H1 (cell line): Measurements from ENCODE around the gene GALNT1. TPM values are rescaled to one million over a fixed set of nuclear protein-coding genes. Genes with fewer than 3 reads are reported as not detected.

Experiments used
- CTCF ChIA-PET: fragments of 300-600 bp; sonication (Branson Sonifier 250); formaldehyde crosslinking; loops from one replicate; lab custom pipeline; 2021; ENCODE audit not compliant: partially characterized antibody; lab: Charles Lee
- POLR2A ChIA-PET: fragments of 300-600 bp; sonication (Branson Sonifier 250); formaldehyde crosslinking; loops from one replicate; lab custom pipeline; 2021; ENCODE audit warnings: inconsistent platforms; ENCODE audit not compliant: partially characterized antibody; lab: Charles Lee
- DNase-seq, 2 experiments: peaks; one replicate each; pipeline versions ENCODE4 v3.0.0 to v3.0.0-alpha.2; 2010 to 2022; ENCODE audit warnings: low spot score in 2 of 2, low read depth in 1 of 2, mixed read lengths in 1 of 2
- FAIRE-seq: peaks from 2 replicates; lab custom pipeline; 2011; peaks lifted over from hg19 to GRCh38; lab: Jason Lieb, UNC
- H2AFZ ChIP-seq: 2 replicates; pipeline ENCODE4 v1.8.1; 2012; ENCODE audit warnings: low read length, inconsistent platforms
- H2AK5ac ChIP-seq: 2 replicates; pipeline ENCODE4 v1.6.1; 2013; ENCODE audit warnings: low read depth, low read length
- H2BK120ac ChIP-seq: replicated peaks from 2 replicates; pipeline ENCODE3; 2013; ENCODE audit warnings: low read depth, low read length, inconsistent platforms
- H2BK12ac ChIP-seq: 2 replicates; pipeline ENCODE4 v1.6.1; 2013; ENCODE audit warnings: low read depth, low read length
- H2BK15ac ChIP-seq: 2 replicates; pipeline ENCODE4 v1.6.1; 2013; ENCODE audit warnings: low read length
- H2BK20ac ChIP-seq: 2 replicates; pipeline ENCODE4 v1.6.1; 2013; ENCODE audit warnings: low read length
- H2BK5ac ChIP-seq: 2 replicates; pipeline ENCODE4 v1.6.1; 2013; ENCODE audit warnings: low read depth, low read length
- H3K14ac ChIP-seq: 2 replicates; pipeline ENCODE4 v1.6.1; 2013; ENCODE audit warnings: inconsistent platforms; ENCODE audit not compliant: insufficient read length
- H3K18ac ChIP-seq: 2 replicates; pipeline ENCODE4 v1.6.1; 2013; ENCODE audit warnings: low read length; ENCODE audit errors: extremely low read depth
- H3K23ac ChIP-seq: 2 replicates; pipeline ENCODE4 v1.6.1; 2013; ENCODE audit warnings: inconsistent platforms; ENCODE audit not compliant: insufficient read length
- H3K23me2 ChIP-seq: 2 replicates; pipeline ENCODE4 v1.6.1; 2013; ENCODE audit warnings: low read depth, low read length
- H3K27ac ChIP-seq: 2 replicates; pipeline ENCODE4 v1.6.1; 2011; ENCODE audit warnings: low read depth, low read length, inconsistent platforms
- H3K27me3 ChIP-seq, 4 experiments: replicated peaks in 1 of 4; 1 replicate in 1 of 4; 2 replicates in 3 of 4; pipeline versions ENCODE4 v1.6.1 to v1.8.1; 2011 to 2013; ENCODE audit warnings: low read length in 3 of 4, mild to moderate bottlenecking in 3 of 4, inconsistent platforms in 2 of 4, mixed read lengths in 2 of 4, moderate library complexity in 1 of 4; ENCODE audit not compliant: control insufficient read depth in 3 of 4, insufficient read depth in 3 of 4; ENCODE audit errors: extremely low read depth in 1 of 4
- H3K36me3 ChIP-seq, 4 experiments: 2 replicates each; pipeline versions ENCODE4 v1.6.1 to v1.8.1; 2011 to 2013; ENCODE audit warnings: mild to moderate bottlenecking in 4 of 4, low read length in 3 of 4, moderate library complexity in 2 of 4, control low read depth in 1 of 4, inconsistent platforms in 1 of 4; ENCODE audit not compliant: insufficient read depth in 4 of 4, control insufficient read depth in 2 of 4
- H3K4ac ChIP-seq: replicated peaks from 2 replicates; pipeline ENCODE3; 2013; ENCODE audit warnings: low read length, low read depth, mixed read lengths, inconsistent platforms; ENCODE audit not compliant: insufficient read length
- H3K4me1 ChIP-seq, 4 experiments: replicated peaks in 1 of 4; 1 replicate in 1 of 4; 2 replicates in 3 of 4; pipeline versions ENCODE4 v1.6.1 to v1.8.1; 2011 to 2013; ENCODE audit warnings: low read length in 3 of 4, inconsistent platforms in 2 of 4, mixed read lengths in 1 of 4; ENCODE audit not compliant: insufficient read depth in 4 of 4, control insufficient read depth in 3 of 4
- H3K4me2 ChIP-seq, 2 experiments: 2 replicates each; pipeline versions ENCODE4 v1.6.1 to v1.8.1; 2011 to 2013; ENCODE audit warnings: low read depth in 2 of 2, low read length in 2 of 2, control low read depth in 1 of 2, inconsistent platforms in 1 of 2, mild to moderate bottlenecking in 1 of 2; ENCODE audit not compliant: insufficient read depth in 1 of 2
- H3K4me3 ChIP-seq, 4 experiments: fragments of 200-600, 300-600 bp in 1 of 4; sonication (generic), shearing (Covaris generic), sonication (Bioruptor Twin) in 1 of 4; 2 replicates each; pipeline versions ENCODE4 v1.5.1 to v1.8.1; 2011 to 2016; ENCODE audit warnings: low read length in 4 of 4, low read depth in 3 of 4, control low read depth in 2 of 4, inconsistent platforms in 2 of 4, mild to moderate bottlenecking in 2 of 4, mixed read lengths in 1 of 4, moderate library complexity in 1 of 4; ENCODE audit not compliant: insufficient read depth in 2 of 4; ENCODE audit errors: extremely low read depth in 1 of 4
- H3K56ac ChIP-seq: replicated peaks from 2 replicates; pipeline ENCODE3; 2013; ENCODE audit warnings: low read depth, mild to moderate bottlenecking, mixed read lengths, low read length, inconsistent platforms; ENCODE audit not compliant: insufficient read length
- H3K79me1 ChIP-seq: 2 replicates; pipeline ENCODE4 v1.6.1; 2013; ENCODE audit warnings: low read depth, low read length, control low read depth
- H3K79me2 ChIP-seq, 2 experiments: 2 replicates each; pipeline versions ENCODE4 v1.6.1 to v1.8.1; 2012 to 2013; ENCODE audit warnings: low read length in 2 of 2, mild to moderate bottlenecking in 2 of 2, inconsistent platforms in 1 of 2; ENCODE audit not compliant: insufficient read depth in 2 of 2, control insufficient read depth in 1 of 2
- H3K9ac ChIP-seq, 4 experiments: replicated peaks in 1 of 4; 1 replicate in 1 of 4; 2 replicates in 3 of 4; pipeline versions ENCODE4 v1.6.1 to v1.8.1; 2011 to 2013; ENCODE audit warnings: low read depth in 3 of 4, low read length in 3 of 4, control low read depth in 2 of 4, mild to moderate bottlenecking in 2 of 4, moderate library complexity in 2 of 4, inconsistent platforms in 1 of 4; ENCODE audit errors: extremely low read depth in 1 of 4
- H3K9me3 ChIP-seq, 2 experiments: 2 replicates each; pipeline versions ENCODE4 v1.6.1 to v1.8.1; 2012 to 2013; ENCODE audit warnings: mild to moderate bottlenecking in 2 of 2, moderate library complexity in 2 of 2, control low read depth in 1 of 2, inconsistent platforms in 1 of 2, low read depth in 1 of 2, low read length in 1 of 2, mixed read lengths in 1 of 2; ENCODE audit not compliant: insufficient read depth in 2 of 2
- H4K20me1 ChIP-seq, 2 experiments: replicated peaks in 1 of 2; 2 replicates each; pipeline versions ENCODE3 to v1.8.1; 2011 to 2013; ENCODE audit warnings: inconsistent platforms in 2 of 2, low read length in 2 of 2, mild to moderate bottlenecking in 1 of 2; ENCODE audit not compliant: insufficient read depth in 2 of 2, control insufficient read depth in 1 of 2
- H4K5ac ChIP-seq: 2 replicates; pipeline ENCODE4 v1.6.1; 2013; ENCODE audit warnings: low read length, low read depth, mixed read lengths, inconsistent platforms; ENCODE audit not compliant: insufficient read length
- H4K8ac ChIP-seq: 2 replicates; pipeline ENCODE4 v1.8.0; 2013; ENCODE audit warnings: mild to moderate bottlenecking, moderate library complexity, low read length, inconsistent platforms; ENCODE audit not compliant: insufficient read depth; ENCODE audit errors: extremely low read depth
- H4K91ac ChIP-seq: replicated peaks from 2 replicates; pipeline ENCODE3; 2013; ENCODE audit warnings: low read length, mixed read lengths, inconsistent platforms; ENCODE audit not compliant: insufficient read length
- BCL11A ChIP-seq, 2 experiments: IDR thresholded peaks; one replicate each; pipeline ENCODE4 v1.6.1; 2011; ENCODE audit warnings: low read depth in 2 of 2, low read length in 2 of 2, mild to moderate bottlenecking in 2 of 2
- EGR1 ChIP-seq: IDR thresholded peaks from 2 replicates; pipeline ENCODE4 v1.6.1; 2011; ENCODE audit warnings: low read depth, low read length, borderline replicate concordance
- POLR2A ChIP-seq, 2 experiments: IDR thresholded peaks; 1 replicate in 1 of 2; 2 replicates in 1 of 2; pipeline ENCODE4 v1.6.1; 2011; ENCODE audit warnings: low read depth in 2 of 2, low read length in 2 of 2, mild to moderate bottlenecking in 2 of 2; ENCODE audit errors: control extremely low read depth in 1 of 2
- TAF1 ChIP-seq: IDR thresholded peaks from 2 replicates; pipeline ENCODE4 v1.6.1; 2011; ENCODE audit warnings: mild to moderate bottlenecking, low read depth, low read length
- WGBS, 2 experiments: shearing (Covaris generic) in 1 of 2; methylation state at CpG; one replicate each; pipeline versions ENCODE4 v1.1.6 to v1.1.7; 2013 to 2015; ENCODE audit warnings: low lambda C conversion rate in 2 of 2, mixed read lengths in 2 of 2, inconsistent platforms in 1 of 2, low coverage in 1 of 2, missing lambda C conversion rate in 1 of 2; ENCODE audit not compliant: insufficient replicate concordance in 2 of 2, insufficient coverage in 1 of 2, insufficient read length in 1 of 2; ENCODE audit errors: extremely low coverage in 1 of 2, missing lambda C conversion rate in 1 of 2; 5-methylcytosine and 5-hydroxymethylcytosine counted together
- polyA plus RNA-seq, 7 experiments: library from polyadenylated mRNA; depleted of rRNA in 3 of 7; stranded (reverse) in 5 of 7; unstranded in 2 of 7; fragments of >200 nt in 5 of 7; fragments of 200-250 nt in 2 of 7; gene quantifications; 1 replicate in 5 of 7; 2 replicates in 1 of 7; 4 replicates in 1 of 7; pipeline versions ENCODE4 v1.2.1 to v1.2.3, GENCODE V29; 2011 to 2013; ENCODE audit warnings: missing spikeins in 2 of 7, mixed read lengths in 2 of 7
- total RNA-seq: library from RNA; stranded (reverse); fragmentation: NEBNext Ultra II Directional; extraction: Animal tissue kit (Norgen Biotek cat#: 25700); gene quantifications from 2 replicates; pipeline ENCODE4 v1.2.1, GENCODE V29; 2021

GALNT1 gene
- total and polyA plus RNA-seq, 2 of the 8 experiments (the other 6 are each of a cell fraction or from before 2014, with no cell fraction given): 22.4 to 101 TPM

GRCh38 chr18:35572644-35573043, 8.9 kb upstream of the GALNT1 start:
- Histone ChIP-seq H4K20me1 (no peaks in the 10 kb centered on the region), H3K79me1 (no peaks in the 10 kb centered on the region; the same call in 1 of the 2 replicates), H3K18ac (no peak overlapping the region), H3K9ac (no peak overlapping the region), H3K27ac (no peak overlapping the region), H2BK120ac (no peak overlapping the region), H3K79me2 (no peaks in the 10 kb centered on the region), H3K23ac (no peak overlapping the region)
- FAIRE-seq: no peak
- no peak for TF ChIP-seq POLR2A (IDR thresholded peaks at IDR 0.05; ENCODE audit: control extremely low read depth in 1 of 2, low read depth in 2 of 2, low read length in 2 of 2)
- no peak for TF ChIP-seq EGR1
- TF ChIP-seq BCL11A (IDR thresholded peaks at IDR 0.05; ENCODE audit: low read depth in 2 of 2, low read length in 2 of 2): no peak
- no peak for TF ChIP-seq TAF1
- TF ChIP-seq, all 59 proteins: peak for 0
- CTCF ChIA-PET: no interaction called here
- Histone ChIP-seq H3K23me2 (no peaks in the 10 kb centered on the region), H3K27me3 (peaks cover 0 to 2% (median 0%) of the 10 kb centered on the region in 4 experiments; a peak in 1 of 7 replicates), H3K4ac (no peak overlapping the region), H3K36me3 (no peaks in the 10 kb centered on the region), H4K5ac (no peak overlapping the region), H2BK12ac (no peak overlapping the region), H3K4me3 (no peak overlapping the region), H2BK20ac (0 out of 2 replicates have a peak overlapping the region, but pooled peaks have one; percentile 41), H4K8ac (no peak overlapping the region), H2BK15ac (no peak overlapping the region), H3K56ac (peak overlapping the region; percentile 25), H3K4me2 (no peak overlapping the region), H3K9me3 (no peaks in the 10 kb centered on the region; a peak in 3 of 4 replicates), H2AFZ (no peak overlapping the region), H3K4me1 (no peaks in the 10 kb centered on the region), H2AK5ac (no peak overlapping the region), H2BK5ac (no peak overlapping the region), H3K14ac (no peak overlapping the region), H4K91ac (no peak overlapping the region)
- 73% methylated on average over 6 of the region's 6 CpGs; no CpG with 5 or more reads in 1 of the 2 experiments for WGBS, 2 experiments
- POLR2A ChIA-PET: interaction anchor here (0.7 to 1.1 kb wide), 2 partner anchors 9 to 20 kb away, joined by 3 read pairs; no protein-coding TSS in a partner anchor
- no peak for DNase-seq
